Breast epithelium (tissue), 4 donors: ENCODE data around the gene C10orf105. TPM values are rescaled to one million over a fixed set of nuclear protein-coding genes. Genes with fewer than 3 reads are reported as not detected.

Source experiments
- DNase-seq, 2 donors: peaks; one replicate each; pipeline ENCODE4 v3.0.0-alpha.2; 2019; ENCODE audit warnings: low spot score in 2 of 2
- H3K27ac ChIP-seq, 2 donors: fragments of 200-600 bp; sonication (generic) in 1 of 2; one replicate each; pipeline ENCODE4 v1.5.1; 2016 to 2019; ENCODE audit warnings: mild to moderate bottlenecking in 1 of 2
- H3K27me3 ChIP-seq, 2 donors: fragments of 200-600 bp; sonication (generic) in 1 of 2; one replicate each; pipeline versions ENCODE4 v1.5.1 to v1.6.0; 2017 to 2019; ENCODE audit warnings: control low read depth in 1 of 2, mild to moderate bottlenecking in 1 of 2
- H3K36me3 ChIP-seq: fragments of 200-600 bp; one replicate; pipeline ENCODE4 v1.5.1; 2019
- H3K4me1 ChIP-seq, 2 donors: fragments of 200-600 bp; sonication (generic); one replicate each; pipeline ENCODE4 v1.5.1; 2016 to 2019; ENCODE audit warnings: control low read depth in 1 of 2
- H3K4me3 ChIP-seq, 3 donors: fragments of 200-600 bp; sonication (generic); 1 replicate in 2 of 3; 2 replicates in 1 of 3; pipeline ENCODE4 v1.5.1; 2016 to 2019; ENCODE audit warnings: mild to moderate bottlenecking in 3 of 3, moderate library complexity in 2 of 3
- H3K9me3 ChIP-seq, 2 donors: fragments of 200-600 bp; sonication (generic) in 1 of 2; one replicate each; pipeline ENCODE4 v1.5.1; 2016 to 2019; ENCODE audit warnings: control low read depth in 1 of 2
- CTCF ChIP-seq, 3 donors: fragments of 450-650 bp; IDR thresholded peaks; one replicate each; pipeline ENCODE4 v1.5.1; 2016 to 2017; ENCODE audit warnings: antibody characterized with exemption in 3 of 3, mild to moderate bottlenecking in 3 of 3, moderate library complexity in 3 of 3
- POLR2A ChIP-seq: fragments of 450-650 bp; IDR thresholded peaks from one replicate; pipeline ENCODE4 v1.6.1; 2016; ENCODE audit warnings: antibody characterized with exemption, mild to moderate bottlenecking, moderate library complexity
- POLR2AphosphoS5 ChIP-seq, 3 donors: sonication (generic); formaldehyde crosslinking; IDR thresholded peaks; one replicate each; pipeline ENCODE4 v1.6.1; 2017; ENCODE audit warnings: antibody characterized with exemption in 3 of 3
- intact Hi-C: fragments of 100-400 bp; cut with DNase I; formaldehyde crosslinking; loops from one replicate; pipeline ENCODE4 v1.15.1; 2023; ENCODE audit warnings: low total_unique reads
- total RNA-seq, 3 donors: library from RNA; depleted of rRNA; stranded (reverse); fragments of >200 nt; gene quantifications; one replicate each; pipeline ENCODE4 v1.1.0, GENCODE V29; 2016

Gene C10orf105
- total RNA-seq, 3 donors from 2014 or later: under 0.01 to 0.29 TPM; not detected in 1

DNA sequence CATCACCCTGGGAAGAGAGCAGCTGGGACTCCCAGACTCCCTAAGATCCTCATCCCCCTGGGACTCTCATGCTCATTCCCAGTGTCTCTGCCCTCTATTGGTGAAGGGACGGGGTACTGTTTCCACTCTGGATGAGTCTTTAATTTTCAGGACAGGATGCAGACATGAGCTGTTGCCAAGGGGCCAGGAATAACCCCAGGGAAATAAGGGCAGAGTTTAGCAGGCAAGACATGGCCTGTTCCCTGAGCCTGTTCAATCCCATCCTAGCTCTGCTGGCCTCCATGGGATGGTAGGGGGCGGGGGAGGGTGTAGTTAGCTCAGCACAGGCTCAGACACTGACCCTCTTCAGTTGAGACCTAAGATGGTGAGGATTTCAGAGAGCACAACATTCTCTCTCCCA, 14.0 kb downstream of the C10orf105 start:
- no peaks in the 10 kb centered on the region for H3K27me3 ChIP-seq
- TF ChIP-seq CTCF (IDR thresholded peaks at IDR 0.05) (no peak), POLR2AphosphoS5 (IDR thresholded peaks at IDR 0.05) (no peak), POLR2A (no peak)
- H3K9me3 ChIP-seq: no peaks in the 10 kb centered on the region
- no peak for DNase-seq
- H3K4me3 ChIP-seq: no peak overlapping the region
- H3K36me3 ChIP-seq: no peaks in the 10 kb centered on the region
- intact Hi-C loops: no loop called here
- H3K4me1 ChIP-seq: no peaks in the 10 kb centered on the region
- peak overlapping the region in 1 of 2 donors; percentile 12 for H3K27ac ChIP-seq

DNA sequence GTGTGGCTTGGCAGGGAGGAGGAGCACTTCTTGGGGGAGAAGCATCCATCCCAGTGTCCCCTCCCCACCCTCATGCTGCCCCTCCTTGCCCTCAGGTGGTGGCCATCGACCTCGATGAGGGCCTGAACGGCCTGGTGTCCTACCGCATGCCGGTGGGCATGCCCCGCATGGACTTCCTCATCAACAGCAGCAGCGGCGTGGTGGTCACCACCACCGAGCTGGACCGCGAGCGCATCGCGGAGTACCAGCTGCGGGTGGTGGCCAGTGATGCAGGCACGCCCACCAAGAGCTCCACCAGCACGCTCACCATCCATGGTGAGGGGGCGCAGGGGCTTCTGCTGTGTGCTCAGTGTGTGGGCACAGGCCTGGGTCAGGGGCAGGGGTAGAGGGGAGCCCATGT, 14.8 kb downstream of the C10orf105 start:
- H3K4me3 ChIP-seq: no peak overlapping the region
- no peak for TF ChIP-seq CTCF (IDR thresholded peaks at IDR 0.05)
- TF ChIP-seq POLR2A: no peak
- TF ChIP-seq POLR2AphosphoS5 (IDR thresholded peaks at IDR 0.05): no peak
- H3K9me3 ChIP-seq: no peaks in the 10 kb centered on the region
- no peak overlapping the region for H3K27ac ChIP-seq
- H3K27me3 ChIP-seq: no peaks in the 10 kb centered on the region
- no peak for DNase-seq
- intact Hi-C loops: no loop called here
- H3K36me3 ChIP-seq: no peaks in the 10 kb centered on the region
- H3K4me1 ChIP-seq: no peaks in the 10 kb centered on the region

- Histone ChIP-seq H3K4me3 (no peak overlapping the region), H3K27ac (no peak overlapping the region), H3K9me3 (no peaks in the 10 kb centered on the region), H3K4me1 (no peaks in the 10 kb centered on the region), H3K36me3 (no peaks in the 10 kb centered on the region), H3K27me3 (no peaks in the 10 kb centered on the region)
- no peak for TF ChIP-seq POLR2AphosphoS5 (IDR thresholded peaks at IDR 0.05)
- TF ChIP-seq POLR2A: no peak
- no peak for TF ChIP-seq CTCF (IDR thresholded peaks at IDR 0.05)
- intact Hi-C loops: no loop called here
- no peak for DNase-seq
These were observed 16.0 kb downstream of the C10orf105 start for GRCh38 chr10:71703577-71703976.

DNA sequence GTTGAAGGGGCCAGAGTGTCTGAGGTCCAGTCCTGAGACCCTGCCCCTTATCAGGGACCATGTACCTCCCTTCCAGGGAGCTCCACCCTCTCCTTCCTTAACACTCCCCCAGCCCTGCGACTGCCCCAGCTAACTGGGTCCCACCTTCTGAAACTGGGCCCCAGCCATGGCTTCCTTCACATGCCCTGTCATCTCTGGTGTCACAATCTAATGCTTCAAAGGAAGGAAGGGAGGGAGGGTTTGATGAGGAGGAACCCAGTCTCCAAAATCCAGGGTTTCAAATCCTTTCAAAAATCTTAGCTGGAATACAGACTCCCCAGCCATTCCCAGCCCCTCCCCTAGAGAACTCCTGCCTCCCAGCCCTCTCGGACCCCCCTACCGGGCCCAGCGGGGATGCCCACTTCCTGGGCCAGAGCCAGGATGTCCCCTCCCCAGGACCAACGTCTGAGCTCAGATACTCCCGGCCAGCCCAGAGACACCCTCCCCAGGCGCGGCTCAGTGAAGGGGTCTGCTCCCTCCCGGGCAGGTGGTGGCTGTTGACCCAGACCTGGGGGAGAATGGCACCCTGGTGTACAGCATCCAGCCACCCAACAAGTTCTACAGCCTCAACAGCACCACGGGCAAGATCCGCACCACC, 18.0 kb downstream of the C10orf105 start:
- TF ChIP-seq CTCF (IDR thresholded peaks at IDR 0.05): no peak
- no peak for TF ChIP-seq POLR2A
- TF ChIP-seq POLR2AphosphoS5 (IDR thresholded peaks at IDR 0.05): no peak
- Histone ChIP-seq H3K9me3 (no peaks in the 10 kb centered on the region), H3K36me3 (no peaks in the 10 kb centered on the region), H3K4me3 (no peak overlapping the region), H3K27me3 (no peaks in the 10 kb centered on the region), H3K4me1 (no peaks in the 10 kb centered on the region), H3K27ac (no peak overlapping the region)
- no peak for DNase-seq
- intact Hi-C loops: no loop called here

GRCh38 chr10:71700731-71701368, 18.7 kb downstream of the C10orf105 start:
- no peaks in the 10 kb centered on the region for H3K36me3 ChIP-seq
- TF ChIP-seq POLR2AphosphoS5 (IDR thresholded peaks at IDR 0.05) (no peak), POLR2A (no peak), CTCF (IDR thresholded peaks at IDR 0.05) (no peak)
- H3K9me3 ChIP-seq: no peaks in the 10 kb centered on the region
- intact Hi-C loops: no loop called here
- DNase-seq: no peak
- H3K27me3 ChIP-seq: no peaks in the 10 kb centered on the region
- no peak overlapping the region for H3K4me3 ChIP-seq
- no peaks in the 10 kb centered on the region for H3K4me1 ChIP-seq
- H3K27ac ChIP-seq: no peak overlapping the region
